ENCODE data around the gene YRDC. TPM values are rescaled to one million over a fixed set of nuclear protein-coding genes. Genes with fewer than 3 reads are reported as not detected.

YRDC gene
- polyA plus RNA-seq, 1 donor from 2014 or later, result 34.1 TPM

- H3K9me2 ChIP-seq (ENCODE audit: insufficient read depth, low read length), result no peaks in the 10 kb centered on the region
- H3K4me2 ChIP-seq (ENCODE audit: low read length), result no peak overlapping the region
- H3K4me3 ChIP-seq (ENCODE audit: low read length), result no peak overlapping the region
- H4K20me1 ChIP-seq (ENCODE audit: insufficient read depth), result no peaks in the 10 kb centered on the region
- no peak for TF ChIP-seq CTCF (IDR thresholded peaks at IDR 0.05; ENCODE audit: poor library complexity, severe bottlenecking)
- no peak for TF ChIP-seq TAF1 (IDR thresholded peaks at IDR 0.05; ENCODE audit: low read depth)
- no peak for TF ChIP-seq SMC3 (conservative IDR thresholded peaks at IDR 0.05; ENCODE audit: poor library complexity)
- no peak for TF ChIP-seq RAD21 (conservative IDR thresholded peaks at IDR 0.05)
- TF ChIP-seq EP300 (conservative IDR thresholded peaks at IDR 0.05; ENCODE audit: poor library complexity, severe bottlenecking), result no peak
- TF ChIP-seq MXI1 (conservative IDR thresholded peaks at IDR 0.05; ENCODE audit: poor library complexity, severe bottlenecking), result no peak
- TF ChIP-seq EZH2 (IDR thresholded peaks at IDR 0.05; ENCODE audit: borderline replicate concordance, insufficient read depth, low read length, poor library complexity, severe bottlenecking), result no peak
- no peak for TF ChIP-seq REST (IDR thresholded peaks at IDR 0.05; ENCODE audit: borderline replicate concordance)
- TF ChIP-seq POLR2AphosphoS5 (IDR thresholded peaks at IDR 0.05), result no peak
- H2AFZ ChIP-seq (ENCODE audit: low read depth, low read length), result no peak overlapping the region
- no peaks in the 10 kb centered on the region for H3K9me3 ChIP-seq (ENCODE audit: low read length)
- H3F3A ChIP-seq (ENCODE audit: insufficient read depth, low read length, poor library complexity, severe bottlenecking), result no peaks in the 10 kb centered on the region
- H3K36me3 ChIP-seq (ENCODE audit: insufficient read depth, low read length), result peaks cover 9% of the 10 kb centered on the region
- peaks cover 9% of the 10 kb centered on the region for H3K79me2 ChIP-seq (replicated peaks; ENCODE audit: insufficient read depth, low read length)
- no peaks in the 10 kb centered on the region for H3K27me3 ChIP-seq (ENCODE audit: insufficient read depth, low read depth, low read length)
- H3K9ac ChIP-seq (ENCODE audit: low read length), result no peak overlapping the region
- H3K27ac ChIP-seq (ENCODE audit: low read length), result no peak overlapping the region
Observed at GRCh38 chr1:37802439-37802838, 5.6 kb downstream of the YRDC start.

GRCh38 chr1:37797750-37798345 lies 10.2 kb downstream of the YRDC start:
- Histone ChIP-seq H3K9me2 (ENCODE audit: insufficient read depth, low read length) (no peaks in the 10 kb centered on the region), H3K9ac (ENCODE audit: low read length) (no peak overlapping the region), H3K27me3 (ENCODE audit: insufficient read depth, low read depth, low read length) (no peaks in the 10 kb centered on the region), H3K9me3 (ENCODE audit: low read length) (no peaks in the 10 kb centered on the region), H3K79me2 (replicated peaks; ENCODE audit: insufficient read depth, low read length) (no peaks in the 10 kb centered on the region), H4K20me1 (ENCODE audit: insufficient read depth) (no peaks in the 10 kb centered on the region), H2AFZ (ENCODE audit: low read depth, low read length) (no peak overlapping the region), H3K4me3 (ENCODE audit: low read length) (no peak overlapping the region), H3K27ac (ENCODE audit: low read length) (no peak overlapping the region), H3K4me2 (ENCODE audit: low read length) (no peak overlapping the region), H3K36me3 (ENCODE audit: insufficient read depth, low read length) (no peaks in the 10 kb centered on the region), H3F3A (ENCODE audit: insufficient read depth, low read length, poor library complexity, severe bottlenecking) (no peaks in the 10 kb centered on the region)
- TF ChIP-seq EP300 (conservative IDR thresholded peaks at IDR 0.05; ENCODE audit: poor library complexity, severe bottlenecking) (no peak), MXI1 (conservative IDR thresholded peaks at IDR 0.05; ENCODE audit: poor library complexity, severe bottlenecking) (no peak), TAF1 (IDR thresholded peaks at IDR 0.05; ENCODE audit: low read depth) (no peak), REST (IDR thresholded peaks at IDR 0.05; ENCODE audit: borderline replicate concordance) (no peak), RAD21 (conservative IDR thresholded peaks at IDR 0.05) (no peak), CTCF (IDR thresholded peaks at IDR 0.05; ENCODE audit: poor library complexity, severe bottlenecking) (no peak), SMC3 (conservative IDR thresholded peaks at IDR 0.05; ENCODE audit: poor library complexity) (no peak), EZH2 (IDR thresholded peaks at IDR 0.05; ENCODE audit: borderline replicate concordance, insufficient read depth, low read length, poor library complexity, severe bottlenecking) (no peak), POLR2AphosphoS5 (IDR thresholded peaks at IDR 0.05) (no peak)

Data from neural cell (in vitro differentiated cells).